Measurements from ENCODE around the gene SLC2A11. TPM values are rescaled to one million over a fixed set of nuclear protein-coding genes. Genes with fewer than 3 reads are reported as not detected.

The SLC2A11 gene
- total and polyA plus RNA-seq, 10 of the 15 experiments (the other 5 are each of a cell fraction or from before 2014, with no cell fraction given), result 0.98 to 18.3 (median 8.6) TPM

GRCh38 chr22:23883658-23884057, 26.0 kb downstream of the SLC2A11 start:
- SMC1A ChIA-PET (ENCODE audit: uncharacterized antibody, unreplicated experiment), result no interaction called here
- intact Hi-C loops (cut with micrococcal nuclease; ENCODE audit: unreplicated experiment), result no loop called here
- CTCF ChIA-PET, result interaction anchor here (1.2 kb wide), 1 partner anchor 11 kb away, joined by 4 read pairs; the partner anchor contains the start of gene MIF
- TF ChIP-seq, protein P1, sequence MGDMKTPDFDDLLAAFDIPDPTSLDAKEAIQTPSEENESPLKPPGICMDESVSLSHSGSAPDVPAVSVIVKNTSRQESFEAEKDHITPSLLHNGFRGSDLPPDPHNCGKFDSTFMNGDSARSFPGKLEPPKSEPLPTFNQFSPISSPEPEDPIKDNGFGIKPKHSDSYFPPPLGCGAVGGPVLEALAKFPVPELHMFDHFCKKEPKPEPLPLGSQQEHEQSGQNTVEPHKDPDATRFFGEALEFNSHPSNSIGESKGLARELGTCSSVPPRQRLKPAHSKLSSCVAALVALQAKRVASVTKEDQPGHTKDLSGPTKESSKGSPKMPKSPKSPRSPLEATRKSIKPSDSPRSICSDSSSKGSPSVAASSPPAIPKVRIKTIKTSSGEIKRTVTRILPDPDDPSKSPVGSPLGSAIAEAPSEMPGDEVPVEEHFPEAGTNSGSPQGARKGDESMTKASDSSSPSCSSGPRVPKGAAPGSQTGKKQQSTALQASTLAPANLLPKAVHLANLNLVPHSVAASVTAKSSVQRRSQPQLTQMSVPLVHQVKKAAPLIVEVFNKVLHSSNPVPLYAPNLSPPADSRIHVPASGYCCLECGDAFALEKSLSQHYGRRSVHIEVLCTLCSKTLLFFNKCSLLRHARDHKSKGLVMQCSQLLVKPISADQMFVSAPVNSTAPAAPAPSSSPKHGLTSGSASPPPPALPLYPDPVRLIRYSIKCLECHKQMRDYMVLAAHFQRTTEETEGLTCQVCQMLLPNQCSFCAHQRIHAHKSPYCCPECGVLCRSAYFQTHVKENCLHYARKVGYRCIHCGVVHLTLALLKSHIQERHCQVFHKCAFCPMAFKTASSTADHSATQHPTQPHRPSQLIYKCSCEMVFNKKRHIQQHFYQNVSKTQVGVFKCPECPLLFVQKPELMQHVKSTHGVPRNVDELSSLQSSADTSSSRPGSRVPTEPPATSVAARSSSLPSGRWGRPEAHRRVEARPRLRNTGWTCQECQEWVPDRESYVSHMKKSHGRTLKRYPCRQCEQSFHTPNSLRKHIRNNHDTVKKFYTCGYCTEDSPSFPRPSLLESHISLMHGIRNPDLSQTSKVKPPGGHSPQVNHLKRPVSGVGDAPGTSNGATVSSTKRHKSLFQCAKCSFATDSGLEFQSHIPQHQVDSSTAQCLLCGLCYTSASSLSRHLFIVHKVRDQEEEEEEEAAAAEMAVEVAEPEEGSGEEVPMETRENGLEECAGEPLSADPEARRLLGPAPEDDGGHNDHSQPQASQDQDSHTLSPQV (IDR thresholded peaks at IDR 0.05), result no peak
- TF ChIP-seq TARDBP (IDR thresholded peaks at IDR 0.05; ENCODE audit: borderline replicate concordance), result no peak
- TF ChIP-seq CBFB (IDR thresholded peaks at IDR 0.05; ENCODE audit: low read depth), result no peak
- TF ChIP-seq RCOR1 (conservative IDR thresholded peaks at IDR 0.05; ENCODE audit: low read depth, low read length), result no peak
- no peak for TF ChIP-seq CREM (IDR thresholded peaks at IDR 0.05; ENCODE audit: low read depth)
- TF ChIP-seq, protein P2, sequence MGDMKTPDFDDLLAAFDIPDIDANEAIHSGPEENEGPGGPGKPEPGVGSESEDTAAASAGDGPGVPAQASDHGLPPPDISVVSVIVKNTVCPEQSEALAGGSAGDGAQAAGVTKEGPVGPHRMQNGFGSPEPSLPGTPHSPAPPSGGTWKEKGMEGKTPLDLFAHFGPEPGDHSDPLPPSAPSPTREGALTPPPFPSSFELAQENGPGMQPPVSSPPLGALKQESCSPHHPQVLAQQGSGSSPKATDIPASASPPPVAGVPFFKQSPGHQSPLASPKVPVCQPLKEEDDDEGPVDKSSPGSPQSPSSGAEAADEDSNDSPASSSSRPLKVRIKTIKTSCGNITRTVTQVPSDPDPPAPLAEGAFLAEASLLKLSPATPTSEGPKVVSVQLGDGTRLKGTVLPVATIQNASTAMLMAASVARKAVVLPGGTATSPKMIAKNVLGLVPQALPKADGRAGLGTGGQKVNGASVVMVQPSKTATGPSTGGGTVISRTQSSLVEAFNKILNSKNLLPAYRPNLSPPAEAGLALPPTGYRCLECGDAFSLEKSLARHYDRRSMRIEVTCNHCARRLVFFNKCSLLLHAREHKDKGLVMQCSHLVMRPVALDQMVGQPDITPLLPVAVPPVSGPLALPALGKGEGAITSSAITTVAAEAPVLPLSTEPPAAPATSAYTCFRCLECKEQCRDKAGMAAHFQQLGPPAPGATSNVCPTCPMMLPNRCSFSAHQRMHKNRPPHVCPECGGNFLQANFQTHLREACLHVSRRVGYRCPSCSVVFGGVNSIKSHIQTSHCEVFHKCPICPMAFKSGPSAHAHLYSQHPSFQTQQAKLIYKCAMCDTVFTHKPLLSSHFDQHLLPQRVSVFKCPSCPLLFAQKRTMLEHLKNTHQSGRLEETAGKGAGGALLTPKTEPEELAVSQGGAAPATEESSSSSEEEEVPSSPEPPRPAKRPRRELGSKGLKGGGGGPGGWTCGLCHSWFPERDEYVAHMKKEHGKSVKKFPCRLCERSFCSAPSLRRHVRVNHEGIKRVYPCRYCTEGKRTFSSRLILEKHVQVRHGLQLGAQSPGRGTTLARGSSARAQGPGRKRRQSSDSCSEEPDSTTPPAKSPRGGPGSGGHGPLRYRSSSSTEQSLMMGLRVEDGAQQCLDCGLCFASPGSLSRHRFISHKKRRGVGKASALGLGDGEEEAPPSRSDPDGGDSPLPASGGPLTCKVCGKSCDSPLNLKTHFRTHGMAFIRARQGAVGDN (IDR thresholded peaks at IDR 0.05), result no peak
- no peak for TF ChIP-seq RB1 (IDR thresholded peaks at IDR 0.05; ENCODE audit: borderline replicate concordance)
- TF ChIP-seq FOS (IDR thresholded peaks at IDR 0.05; ENCODE audit: borderline replicate concordance, extremely low read depth, insufficient read length), result no peak
- TF ChIP-seq, protein P3, sequence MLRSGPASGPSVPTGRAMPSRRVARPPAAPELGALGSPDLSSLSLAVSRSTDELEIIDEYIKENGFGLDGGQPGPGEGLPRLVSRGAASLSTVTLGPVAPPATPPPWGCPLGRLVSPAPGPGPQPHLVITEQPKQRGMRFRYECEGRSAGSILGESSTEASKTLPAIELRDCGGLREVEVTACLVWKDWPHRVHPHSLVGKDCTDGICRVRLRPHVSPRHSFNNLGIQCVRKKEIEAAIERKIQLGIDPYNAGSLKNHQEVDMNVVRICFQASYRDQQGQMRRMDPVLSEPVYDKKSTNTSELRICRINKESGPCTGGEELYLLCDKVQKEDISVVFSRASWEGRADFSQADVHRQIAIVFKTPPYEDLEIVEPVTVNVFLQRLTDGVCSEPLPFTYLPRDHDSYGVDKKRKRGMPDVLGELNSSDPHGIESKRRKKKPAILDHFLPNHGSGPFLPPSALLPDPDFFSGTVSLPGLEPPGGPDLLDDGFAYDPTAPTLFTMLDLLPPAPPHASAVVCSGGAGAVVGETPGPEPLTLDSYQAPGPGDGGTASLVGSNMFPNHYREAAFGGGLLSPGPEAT (IDR thresholded peaks at IDR 0.05; ENCODE audit: low read depth), result no peak
- TF ChIP-seq, protein P4, sequence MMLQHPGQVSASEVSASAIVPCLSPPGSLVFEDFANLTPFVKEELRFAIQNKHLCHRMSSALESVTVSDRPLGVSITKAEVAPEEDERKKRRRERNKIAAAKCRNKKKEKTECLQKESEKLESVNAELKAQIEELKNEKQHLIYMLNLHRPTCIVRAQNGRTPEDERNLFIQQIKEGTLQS (IDR thresholded peaks at IDR 0.05; ENCODE audit: borderline replicate concordance, extremely low read depth, low read depth, low read length), result no peak
- TF ChIP-seq, protein P5, sequence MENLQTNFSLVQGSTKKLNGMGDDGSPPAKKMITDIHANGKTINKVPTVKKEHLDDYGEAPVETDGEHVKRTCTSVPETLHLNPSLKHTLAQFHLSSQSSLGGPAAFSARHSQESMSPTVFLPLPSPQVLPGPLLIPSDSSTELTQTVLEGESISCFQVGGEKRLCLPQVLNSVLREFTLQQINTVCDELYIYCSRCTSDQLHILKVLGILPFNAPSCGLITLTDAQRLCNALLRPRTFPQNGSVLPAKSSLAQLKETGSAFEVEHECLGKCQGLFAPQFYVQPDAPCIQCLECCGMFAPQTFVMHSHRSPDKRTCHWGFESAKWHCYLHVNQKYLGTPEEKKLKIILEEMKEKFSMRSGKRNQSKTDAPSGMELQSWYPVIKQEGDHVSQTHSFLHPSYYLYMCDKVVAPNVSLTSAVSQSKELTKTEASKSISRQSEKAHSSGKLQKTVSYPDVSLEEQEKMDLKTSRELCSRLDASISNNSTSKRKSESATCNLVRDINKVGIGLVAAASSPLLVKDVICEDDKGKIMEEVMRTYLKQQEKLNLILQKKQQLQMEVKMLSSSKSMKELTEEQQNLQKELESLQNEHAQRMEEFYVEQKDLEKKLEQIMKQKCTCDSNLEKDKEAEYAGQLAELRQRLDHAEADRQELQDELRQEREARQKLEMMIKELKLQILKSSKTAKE (IDR thresholded peaks at IDR 0.05; ENCODE audit: low read depth, poor library complexity, severe bottlenecking), result no peak
- no peak for TF ChIP-seq STAT3 (IDR thresholded peaks at IDR 0.05; ENCODE audit: low read depth, low read length)
- POLR2A ChIA-PET, result no interaction called here
- Histone ChIP-seq H3K27ac (ENCODE audit: control insufficient read depth, insufficient read depth) (no peak overlapping the region), H3K4me2 (ENCODE audit: control insufficient read depth, insufficient read depth) (no peak overlapping the region), H3K27me3 (replicated peaks in 1 of 2; ENCODE audit: control insufficient read depth in 2 of 2, insufficient read depth in 2 of 2, low read length in 1 of 2) (no peaks in the 10 kb centered on the region), H2AFZ (ENCODE audit: control insufficient read depth, low read depth, low read length) (no peak overlapping the region), H3K79me2 (ENCODE audit: control insufficient read depth, insufficient read depth, low read length) (no peaks in the 10 kb centered on the region), H3K9me3 (replicated peaks; ENCODE audit: control insufficient read depth, insufficient read depth, low read length) (no peaks in the 10 kb centered on the region), H3K4me1 (ENCODE audit: control insufficient read depth, insufficient read depth, low read length) (no peaks in the 10 kb centered on the region), H4K20me1 (ENCODE audit: control insufficient read depth, insufficient read depth) (no peaks in the 10 kb centered on the region), H3K36me3 (ENCODE audit: control insufficient read depth in 2 of 2, insufficient read depth in 2 of 2, low read length in 1 of 2) (no peaks in the 10 kb centered on the region; a peak in 1 of 4 replicates), H3K9ac (ENCODE audit: control insufficient read depth, insufficient read depth, low read length) (no peak overlapping the region), H3K4me3 (no peak overlapping the region)
- DNase-seq (ENCODE audit: low read depth, low spot score) (no peak), FAIRE-seq (no peak), ATAC-seq (no peak)
- in situ Hi-C loops (cut with MboI), result no loop called here
- WGBS (ENCODE audit: insufficient coverage, insufficient replicate concordance, low lambda C conversion rate, missing lambda C conversion rate), result 94% methylated on average over 9 of the region's 9 CpGs
- no TSS peak for BruUV-seq (replicated peaks)
- RAD21 ChIA-PET (ENCODE audit: unreplicated experiment), result no interaction called here

All from GM12878 (cell line).